Measurements from ENCODE around the gene ARTN.

ARTN gene

GRCh38 chr1:43925846-43926245, 7.8 kb upstream of the ARTN start:
- DNase-seq = no peak

DNA sequence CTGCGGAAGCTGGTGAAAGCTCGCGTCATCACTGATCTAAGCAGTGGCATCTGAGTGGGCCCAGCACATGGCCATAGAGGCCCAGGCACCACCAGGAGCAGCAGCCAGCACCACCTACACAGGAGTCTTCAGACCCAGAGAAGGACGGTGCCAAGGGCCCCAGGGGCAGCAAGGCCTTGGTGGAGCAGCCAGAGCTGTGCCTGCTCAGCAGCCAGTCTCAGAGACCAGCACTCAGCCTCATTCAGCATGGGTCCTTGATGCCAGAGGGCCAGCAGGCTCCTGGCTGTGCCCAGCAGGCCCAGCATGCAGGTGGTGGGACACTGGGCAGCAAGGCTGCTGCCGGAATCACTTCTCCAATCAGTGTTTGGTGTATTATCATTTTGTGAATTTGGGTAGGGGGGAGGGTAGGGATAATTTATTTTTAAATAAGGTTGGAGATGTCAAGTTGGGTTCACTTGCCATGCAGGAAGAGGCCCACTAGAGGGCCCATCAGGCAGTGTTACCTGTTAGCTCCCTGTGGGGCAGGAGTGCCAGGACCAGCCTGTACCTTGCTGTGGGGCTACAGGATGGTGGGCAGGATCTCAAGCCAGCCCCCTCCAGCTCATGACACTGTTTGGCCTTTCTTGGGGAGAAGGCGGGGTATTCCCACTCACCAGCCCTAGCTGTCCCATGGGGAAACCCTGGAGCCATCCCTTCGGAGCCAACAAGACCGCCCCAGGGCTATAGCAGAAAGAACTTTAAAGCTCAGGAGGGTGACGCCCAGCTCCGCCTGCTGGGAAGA, 3.2 kb upstream of the ARTN start:
- DNase-seq = peak; percentile 43

DNA sequence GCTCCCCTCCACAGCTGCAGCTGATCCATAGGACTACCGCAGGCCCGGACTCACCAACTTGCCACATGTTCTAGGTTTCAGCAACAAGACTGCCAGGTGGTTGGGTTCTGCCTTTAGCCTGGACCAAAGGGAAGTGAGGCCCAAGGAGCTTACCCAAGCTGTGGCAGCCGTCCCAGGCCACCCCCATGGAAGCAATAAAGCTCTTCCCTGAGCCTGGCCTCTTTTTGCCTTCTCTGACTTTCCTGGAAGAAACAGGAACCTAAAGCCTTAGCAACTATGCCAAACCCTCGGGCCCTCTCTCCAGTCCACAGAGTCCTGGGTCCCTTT, 2.7 kb upstream of the ARTN start:
- DNase-seq = no peak

GRCh38 chr1:43931711-43932660, 1.6 kb upstream of the ARTN start:
- DNase-seq = no peak

DNA sequence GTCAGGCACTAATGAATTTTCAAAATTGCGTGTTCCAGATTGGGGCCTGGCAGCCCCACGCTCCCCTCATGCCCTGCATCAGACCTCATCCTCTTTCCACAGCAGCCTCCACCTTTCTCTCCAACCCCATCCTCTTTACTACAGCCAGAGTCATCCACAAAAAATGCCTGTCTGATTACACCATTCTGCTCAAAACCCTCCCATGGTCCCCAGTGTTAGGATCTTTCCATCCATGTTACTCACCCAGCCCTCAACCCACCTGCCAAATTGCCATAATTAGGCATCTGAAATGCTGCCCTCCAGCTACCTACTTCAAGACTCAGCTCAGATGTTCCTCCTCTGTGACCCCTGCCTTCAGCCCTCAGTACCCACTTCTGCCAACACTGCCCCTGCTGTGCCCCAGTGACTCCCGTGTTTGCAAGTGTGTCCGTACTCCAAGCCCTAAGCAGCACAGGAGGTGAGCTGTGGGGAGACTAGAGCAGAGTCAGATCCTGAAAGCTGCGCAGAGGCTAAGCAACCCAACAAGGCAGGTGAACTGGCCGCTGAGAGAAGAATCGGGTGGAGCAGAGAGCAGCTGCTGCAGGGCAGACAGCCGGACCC, 715 bp upstream of the ARTN start:
- no peak for DNase-seq

DNA sequence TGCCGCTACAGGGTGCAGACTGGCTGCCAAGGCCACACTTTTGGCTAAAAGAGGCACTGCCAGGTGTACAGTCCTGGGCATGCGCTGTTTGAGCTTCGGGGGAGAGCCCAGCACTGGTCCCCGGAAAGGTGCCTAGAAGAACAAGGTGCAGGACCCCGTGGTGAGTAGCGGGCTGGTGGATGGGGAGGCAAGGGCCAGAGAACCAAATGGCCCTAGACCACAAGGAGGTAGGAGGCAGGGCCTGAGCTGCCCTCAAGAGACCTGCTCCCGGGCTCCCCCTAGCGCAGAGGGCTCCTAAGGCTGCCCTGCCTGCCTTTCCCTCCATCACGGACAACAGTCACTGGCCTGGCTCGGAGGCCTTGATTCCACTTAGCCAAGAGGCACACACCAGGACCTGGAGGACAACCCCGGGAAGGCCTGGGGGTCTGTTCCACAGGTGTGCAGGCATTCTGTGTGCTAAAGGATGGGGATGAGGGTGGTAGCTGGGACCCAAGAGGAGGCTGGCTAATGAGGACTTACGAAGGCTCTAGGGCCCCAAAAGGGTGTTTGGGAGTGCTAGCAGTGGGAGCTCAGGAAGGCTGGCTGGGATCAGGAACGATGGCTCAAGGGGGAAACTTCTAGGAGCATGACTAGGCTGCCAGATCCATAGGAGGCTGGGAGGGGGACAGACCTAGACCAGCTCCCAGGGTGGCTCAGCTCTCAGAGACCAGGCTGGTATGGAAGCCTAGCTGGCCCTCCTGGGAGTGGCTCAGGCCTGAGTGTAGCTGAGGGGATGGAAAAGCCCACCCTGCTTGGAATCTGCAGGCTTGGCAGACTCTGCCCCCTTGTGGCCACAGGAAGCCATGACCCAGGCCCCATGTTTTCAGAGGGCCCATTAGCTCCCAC, 742 bp downstream of the ARTN start:
- DNase-seq = peak; percentile 71

DNA sequence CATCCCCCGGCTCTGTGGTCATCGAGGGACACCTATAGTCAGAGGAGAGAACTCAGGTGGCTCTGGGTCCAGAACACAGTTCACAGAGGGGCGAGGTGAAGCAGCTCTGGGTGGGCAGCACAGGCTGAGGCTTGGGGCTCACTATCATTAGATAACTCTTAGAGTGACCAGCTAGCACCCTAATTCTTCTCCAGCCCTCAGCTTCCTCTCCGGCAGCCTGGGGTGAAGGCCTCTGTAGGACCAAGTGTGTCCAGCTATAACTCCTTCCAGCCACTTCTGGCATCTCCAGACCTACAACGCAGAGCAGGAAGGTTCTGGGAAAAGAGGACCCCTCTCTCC, 1.4 kb downstream of the ARTN start:
- no peak for DNase-seq

DNA sequence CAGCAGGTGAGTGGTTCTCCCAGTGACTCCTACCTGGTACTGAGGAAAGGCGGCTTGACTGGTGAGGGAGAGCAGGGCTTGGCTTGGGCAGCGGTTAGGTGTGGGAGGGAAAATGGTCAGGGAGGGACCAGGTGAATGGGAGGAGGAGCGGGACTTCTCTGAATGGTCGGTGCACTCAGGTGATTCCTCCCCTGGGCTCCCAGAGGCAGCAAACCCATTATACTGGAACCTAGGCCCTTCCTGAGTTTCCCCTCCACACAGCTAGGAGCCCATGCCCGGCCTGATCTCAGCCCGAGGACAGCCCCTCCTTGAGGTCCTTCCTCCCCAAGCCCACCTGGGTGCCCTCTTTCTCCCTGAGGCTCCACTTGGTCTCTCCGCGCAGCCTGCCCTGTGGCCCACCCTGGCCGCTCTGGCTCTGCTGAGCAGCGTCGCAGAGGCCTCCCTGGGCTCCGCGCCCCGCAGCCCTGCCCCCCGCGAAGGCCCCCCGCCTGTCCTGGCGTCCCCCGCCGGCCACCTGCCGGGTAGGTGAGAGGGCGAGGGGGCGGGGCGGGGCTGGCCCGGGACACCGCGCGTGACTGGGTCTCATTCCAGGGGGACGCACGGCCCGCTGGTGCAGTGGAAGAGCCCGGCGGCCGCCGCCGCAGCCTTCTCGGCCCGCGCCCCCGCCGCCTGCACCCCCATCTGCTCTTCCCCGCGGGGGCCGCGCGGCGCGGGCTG, 2.3 kb downstream of the ARTN start:
- no peak for DNase-seq

DNA sequence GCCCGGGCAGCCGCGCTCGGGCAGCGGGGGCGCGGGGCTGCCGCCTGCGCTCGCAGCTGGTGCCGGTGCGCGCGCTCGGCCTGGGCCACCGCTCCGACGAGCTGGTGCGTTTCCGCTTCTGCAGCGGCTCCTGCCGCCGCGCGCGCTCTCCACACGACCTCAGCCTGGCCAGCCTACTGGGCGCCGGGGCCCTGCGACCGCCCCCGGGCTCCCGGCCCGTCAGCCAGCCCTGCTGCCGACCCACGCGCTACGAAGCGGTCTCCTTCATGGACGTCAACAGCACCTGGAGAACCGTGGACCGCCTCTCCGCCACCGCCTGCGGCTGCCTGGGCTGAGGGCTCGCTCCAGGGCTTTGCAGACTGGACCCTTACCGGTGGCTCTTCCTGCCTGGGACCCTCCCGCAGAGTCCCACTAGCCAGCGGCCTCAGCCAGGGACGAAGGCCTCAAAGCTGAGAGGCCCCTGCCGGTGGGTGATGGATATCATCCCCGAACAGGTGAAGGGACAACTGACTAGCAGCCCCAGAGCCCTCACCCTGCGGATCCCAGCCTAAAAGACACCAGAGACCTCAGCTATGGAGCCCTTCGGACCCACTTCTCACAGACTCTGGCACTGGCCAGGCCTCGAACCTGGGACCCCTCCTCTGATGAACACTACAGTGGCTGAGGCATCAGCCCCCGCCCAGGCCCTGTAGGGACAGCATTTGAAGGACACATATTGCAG, 3.0 kb downstream of the ARTN start:
- peak; percentile 24 for DNase-seq

- DNase-seq = no peak
These were observed 3.7 kb downstream of the ARTN start for GRCh38 chr1:43937179-43937865.

DNA sequence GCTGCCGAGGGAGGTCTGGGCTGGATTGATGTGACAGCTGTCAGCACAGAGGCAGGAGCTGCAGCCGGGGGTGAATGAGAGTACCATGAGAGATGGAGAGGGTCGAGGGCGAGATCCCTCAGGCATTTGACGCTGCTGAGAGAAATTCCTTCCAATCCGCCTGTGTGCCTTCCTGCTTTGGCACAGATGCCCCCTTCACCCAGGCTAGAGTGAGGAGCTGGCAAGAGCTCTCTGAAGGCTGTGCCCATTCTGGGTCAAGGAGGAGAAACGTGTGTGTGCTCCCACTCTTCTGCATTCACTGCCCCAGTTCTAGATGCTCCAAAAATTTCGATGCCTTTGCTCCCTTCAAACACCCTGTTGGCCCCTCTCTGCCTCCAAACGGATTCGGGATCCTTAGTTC, 4.8 kb downstream of the ARTN start:
- DNase-seq = no peak

- DNase-seq = no peak
These were observed 5.4 kb downstream of the ARTN start for GRCh38 chr1:43938892-43939587.

- no peak for DNase-seq
These were observed 8.8 kb downstream of the ARTN start for GRCh38 chr1:43942411-43942810.

DNA sequence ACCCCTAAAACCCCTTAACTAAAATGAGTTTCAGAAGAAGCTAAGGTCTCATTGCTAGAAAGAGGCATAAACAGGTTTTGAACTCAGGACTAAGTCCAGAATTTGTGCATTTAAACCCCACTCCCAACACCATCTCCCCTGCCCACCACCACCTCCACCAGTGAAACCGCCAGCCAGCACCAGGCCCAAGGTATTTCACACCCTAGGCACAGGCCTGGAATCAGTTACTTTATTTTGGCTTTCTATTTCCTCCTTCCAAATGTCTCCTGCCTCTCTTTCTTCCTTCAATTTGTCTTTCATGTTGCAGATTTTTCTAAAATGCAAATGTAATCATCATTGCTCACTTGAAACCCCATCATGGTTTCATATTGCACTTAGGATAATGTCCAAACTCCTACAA, 11.3 kb downstream of the ARTN start:
- no peak for DNase-seq

- DNase-seq = peak; percentile 68
These were observed 12.2 kb downstream of the ARTN start for GRCh38 chr1:43945674-43946235.

- peak; percentile 96 for DNase-seq
These were observed 12.8 kb downstream of the ARTN start, which contains the start of gene IPO13 for GRCh38 chr1:43946236-43947060. TSS of gene IPO13 (plus strand) at chr1:43946950. CDS start at chr1:43947601, 651 bp downstream.

GRCh38 chr1:43947061-43947873, 13.7 kb downstream of the ARTN start:
- no peak for DNase-seq

Data from hematopoietic multipotent progenitor cell treated with erythropoietin and hydrocortisone succinate and interleukin-3 and kit ligand, for 8 days (in vitro differentiated cells).